CD4-positive, alpha-beta T cell treated with Interleukin-6 at 100 ng/mL for 8 hours (primary cell): ENCODE results near the gene KYNU.
"Not testable (repeated sequence)": the region's sequence is repeated elsewhere in the genome, so short reads cannot be mapped to it uniquely, and the experiment has no call there.

ENCODE experiments used
- DNase-seq: peaks from one replicate; pipeline ENCODE4 v3.0.0-alpha.2; 2020; ENCODE audit warnings: mixed read lengths, low spot score

The KYNU gene

DNA sequence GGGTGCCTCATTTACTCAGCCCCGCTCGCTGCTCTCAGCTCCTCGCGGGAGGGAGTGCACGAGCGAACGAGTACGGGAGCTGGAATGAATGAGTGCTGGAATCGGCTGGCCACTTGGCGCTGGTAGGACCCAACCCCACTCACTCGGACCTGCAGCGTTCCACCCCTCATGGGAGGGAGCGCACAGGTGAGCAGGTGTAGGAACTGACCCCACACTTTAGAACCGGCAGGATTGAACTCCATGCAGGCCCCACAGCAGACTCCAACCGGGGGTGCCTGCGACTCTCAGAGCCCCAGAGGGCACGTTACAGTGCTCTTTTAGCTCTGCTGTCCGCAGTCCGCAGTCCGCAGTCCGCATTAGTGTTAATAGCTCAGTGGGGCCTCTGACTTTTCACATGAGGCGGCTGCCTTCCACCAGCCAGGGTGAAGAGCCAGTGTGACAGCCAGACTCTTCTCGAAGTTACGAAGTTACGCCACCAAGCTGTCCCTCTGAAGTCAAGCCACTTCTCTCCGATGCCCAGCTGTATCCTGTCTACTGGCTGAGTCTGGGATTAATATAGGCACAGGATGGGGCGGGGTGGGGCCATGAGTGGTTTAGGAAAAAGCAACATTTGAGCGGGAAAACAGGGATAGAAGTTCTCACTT, 149.1 kb downstream of the KYNU start:
- DNase-seq = no peak

DNA sequence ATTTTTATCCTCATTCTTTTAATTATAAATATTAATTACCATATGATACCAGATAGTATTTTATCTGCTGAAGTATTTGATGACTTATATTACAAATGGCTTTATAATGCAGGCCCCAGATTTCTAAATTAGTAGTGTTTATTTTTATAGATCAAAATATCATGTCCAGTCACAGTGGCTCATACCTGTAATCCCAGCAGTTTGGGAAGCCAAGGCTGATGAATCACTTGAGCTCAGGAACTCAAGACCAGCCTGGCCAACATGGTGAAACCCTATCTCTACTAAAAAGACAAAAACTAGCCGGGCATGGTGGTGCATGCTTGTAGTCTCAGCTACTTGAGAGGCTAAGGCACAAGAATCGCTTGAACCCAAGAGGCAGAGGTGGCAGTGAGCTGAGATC, 151.7 kb downstream of the KYNU start:
- DNase-seq = no peak

DNA sequence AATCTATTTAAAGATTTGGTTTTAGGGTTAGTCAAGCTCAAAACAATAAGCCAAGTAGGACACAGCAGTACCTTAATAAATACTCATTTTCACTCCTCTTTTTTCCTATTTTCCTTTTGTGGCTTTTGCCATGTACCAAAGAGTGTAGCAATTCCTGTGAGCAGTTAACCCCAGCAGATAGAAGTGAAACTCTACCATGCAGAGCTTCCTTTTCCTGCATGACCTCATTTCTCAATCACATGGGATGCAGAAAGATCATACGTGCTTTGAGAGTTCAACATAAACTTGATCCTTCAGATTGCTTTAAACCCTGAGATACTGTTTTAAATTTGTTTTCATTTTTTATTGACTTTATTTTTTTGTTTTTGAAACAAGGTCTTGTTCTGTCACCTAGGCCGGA, 152.7 kb downstream of the KYNU start:
- DNase-seq = no peak

- DNase-seq = peak; percentile 74
Observed at GRCh38 chr2:143034292-143035074, 157.0 kb downstream of the KYNU start.

DNA sequence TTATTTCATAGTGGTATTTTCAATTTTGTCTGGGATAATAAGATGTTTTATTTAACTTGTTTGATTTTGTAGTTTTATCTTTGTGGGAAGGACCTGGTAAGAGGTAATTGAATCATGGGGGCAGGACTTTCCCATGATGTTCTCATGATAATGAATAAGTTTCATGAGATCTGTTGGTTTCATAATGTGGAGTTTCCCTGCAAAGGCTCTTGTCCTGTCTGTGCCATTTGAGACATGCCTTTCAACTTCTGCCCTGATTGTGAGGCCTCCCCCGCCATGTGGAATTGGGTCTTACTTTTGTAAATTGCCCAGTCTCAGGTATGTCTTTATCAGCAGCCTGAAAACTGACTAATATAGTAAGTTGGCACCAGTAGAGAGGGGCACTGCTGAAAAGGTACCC, 174.0 kb downstream of the KYNU start:
- no peak for DNase-seq

GRCh38 chr2:143053437-143053836, 176.0 kb downstream of the KYNU start:
- not testable (repeated sequence) for DNase-seq

DNA sequence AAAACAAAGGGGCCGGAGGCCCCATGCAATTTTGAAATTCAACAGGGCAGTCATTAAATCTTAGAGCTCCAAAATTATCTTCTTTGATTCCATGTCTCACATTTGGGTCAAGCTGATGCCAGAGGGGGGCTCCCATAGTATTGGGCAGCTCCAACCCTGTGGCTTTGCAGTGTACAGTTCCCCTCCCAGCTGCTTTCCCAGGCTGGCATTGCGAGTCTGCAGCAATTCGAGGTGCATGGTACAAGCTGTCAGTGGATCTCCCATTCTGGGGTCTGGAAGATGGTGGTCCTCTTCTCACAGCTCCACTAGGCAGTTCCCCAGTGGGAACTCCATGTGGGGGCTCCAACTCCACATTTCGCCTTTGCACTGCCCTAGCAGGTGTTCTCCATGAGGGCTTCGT, 179.1 kb downstream of the KYNU start:
- no peak for DNase-seq

- no peak for DNase-seq
Observed at GRCh38 chr2:143058851-143059250, 181.4 kb downstream of the KYNU start.

DNA sequence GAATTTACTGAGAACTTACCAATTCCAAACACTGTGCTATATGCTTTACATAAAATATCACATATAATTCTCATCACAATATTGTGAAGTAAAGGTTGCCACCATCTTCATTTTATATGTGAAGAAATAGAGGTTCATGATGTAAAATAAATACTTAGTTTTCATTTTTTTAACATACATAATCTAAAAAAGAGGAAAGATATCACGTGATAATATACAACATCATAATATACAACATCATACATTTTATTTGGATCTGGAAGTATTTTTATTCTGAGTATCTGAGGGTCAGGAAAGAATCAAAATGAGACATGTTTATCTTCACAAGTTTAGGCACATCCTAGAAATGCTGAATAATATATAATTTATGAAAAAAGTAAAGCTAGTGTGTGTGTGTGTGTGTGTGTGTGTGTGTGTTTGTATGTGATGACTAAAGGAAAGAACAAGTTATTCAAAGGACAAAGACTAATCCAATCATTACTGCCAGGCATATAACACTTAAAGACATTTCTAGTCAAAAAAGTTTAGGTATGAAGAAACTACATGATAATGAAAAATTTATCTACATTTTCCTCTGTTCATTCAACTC, 186.2 kb downstream of the KYNU start:
- DNase-seq = no peak

- no peak for DNase-seq
Observed at GRCh38 chr2:143068094-143068493, 190.6 kb downstream of the KYNU start.

GRCh38 chr2:143068509-143068908, 191.0 kb downstream of the KYNU start:
- no peak for DNase-seq

DNA sequence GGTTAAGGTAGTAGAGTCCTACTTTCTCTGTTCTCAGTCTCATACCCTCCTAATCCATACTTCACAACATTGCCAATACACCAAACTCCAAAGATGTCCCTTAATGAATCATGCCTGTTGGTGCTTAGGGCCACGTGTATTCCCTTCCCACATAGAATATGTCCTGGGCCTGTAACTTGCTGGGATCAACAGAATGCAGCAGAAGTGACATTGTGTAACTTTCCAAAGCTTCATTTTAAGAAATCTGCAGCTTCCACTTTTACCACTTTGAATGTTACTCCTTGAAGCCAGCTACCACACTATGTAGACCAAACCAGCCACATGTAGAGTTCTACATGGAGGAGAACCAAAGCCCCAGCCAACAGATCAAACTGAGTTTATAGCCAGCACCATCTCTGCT, 193.2 kb downstream of the KYNU start:
- DNase-seq = no peak

DNA sequence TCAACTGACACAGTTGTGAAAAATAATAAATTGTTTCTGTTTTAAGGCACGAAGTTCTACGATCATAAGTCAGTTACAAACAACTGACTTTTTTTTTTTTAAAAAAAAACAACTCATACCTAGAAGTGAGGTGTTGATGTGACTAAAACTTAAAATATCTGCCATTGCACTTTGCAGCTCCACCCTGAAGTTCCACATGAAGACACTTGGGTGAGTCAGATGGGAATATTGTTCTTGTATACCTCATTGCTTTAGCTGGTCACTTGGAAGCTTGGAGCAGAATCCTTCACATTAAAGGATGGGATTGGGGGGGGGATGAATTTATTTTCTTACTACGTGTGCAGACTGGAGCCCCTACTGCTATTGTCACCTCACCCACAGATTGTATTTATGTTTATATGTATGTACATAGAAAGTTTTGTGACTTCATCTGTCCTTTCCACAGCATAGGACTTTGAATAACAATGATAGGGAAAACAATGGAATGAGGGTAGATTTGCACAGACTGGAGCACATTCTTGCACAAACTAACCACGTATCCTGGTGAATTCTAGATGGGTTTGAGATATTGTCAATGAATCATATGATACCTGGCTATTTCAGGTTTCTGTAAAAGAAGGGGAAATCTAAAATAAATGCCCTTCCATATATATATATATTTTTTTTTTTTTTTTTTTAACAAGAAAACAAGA, 193.9 kb downstream of the KYNU start:
- DNase-seq = no peak

- DNase-seq = not testable (repeated sequence)
Observed at GRCh38 chr2:143074913-143075312, 197.4 kb downstream of the KYNU start.

DNA sequence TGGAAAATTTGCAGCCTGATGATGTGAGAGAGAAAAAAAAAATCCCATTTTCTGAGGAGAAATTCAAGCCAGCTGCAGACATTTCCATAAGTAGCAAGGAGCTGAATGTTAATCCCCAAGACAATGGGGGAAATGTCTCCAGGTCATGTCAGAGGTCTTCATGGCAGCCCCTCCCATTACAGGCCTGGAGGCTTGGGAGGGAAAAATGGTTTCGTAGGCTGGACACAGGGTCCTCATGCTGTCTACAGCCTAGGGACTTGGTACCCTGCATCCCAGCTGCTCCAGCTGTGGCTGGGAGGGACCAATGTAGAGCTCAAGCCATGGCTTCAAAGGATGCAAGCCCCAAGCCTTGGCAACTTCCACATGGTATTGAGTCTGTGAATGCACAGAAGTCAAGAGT, 198.2 kb downstream of the KYNU start:
- DNase-seq = no peak

DNA sequence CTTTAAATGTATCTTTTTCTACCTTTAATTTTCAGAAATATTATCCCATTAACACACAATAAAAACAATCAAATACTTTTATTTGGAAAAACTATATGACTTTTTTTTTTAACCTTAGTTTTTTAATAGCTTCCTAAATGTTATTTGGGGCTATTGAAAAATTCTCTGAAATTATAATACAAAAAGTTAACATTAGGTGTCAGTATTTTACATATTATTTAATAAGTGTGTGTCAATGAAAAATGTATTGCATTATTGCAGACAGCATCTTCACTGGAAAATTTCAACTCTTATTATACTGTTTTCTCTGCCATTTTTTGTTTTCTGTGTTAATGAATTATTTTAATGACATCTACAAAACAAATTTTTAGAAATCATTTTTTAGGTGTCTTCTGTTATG, 200.6 kb downstream of the KYNU start:
- DNase-seq = no peak

DNA sequence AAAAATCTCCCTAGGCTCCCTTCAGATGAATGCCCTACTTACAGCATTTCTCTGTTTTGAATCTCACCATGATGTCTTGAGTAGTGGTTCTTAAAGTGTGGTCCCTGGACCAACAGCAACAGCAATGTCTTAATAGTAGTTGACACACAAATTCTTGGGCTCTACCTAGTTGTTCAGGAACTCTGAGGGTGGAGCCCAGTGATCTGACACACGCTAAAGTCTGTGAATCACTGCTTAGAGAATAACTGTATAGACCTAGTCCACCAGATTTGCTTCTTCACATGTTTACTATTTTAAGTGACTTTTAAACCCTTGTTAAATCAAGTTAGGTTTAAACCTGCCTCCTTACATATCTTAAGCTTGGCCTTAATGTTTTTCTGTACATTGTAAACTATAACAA, 204.2 kb downstream of the KYNU start:
- no peak for DNase-seq

- peak; percentile 2 for DNase-seq
Observed at GRCh38 chr2:143083636-143084035, 206.2 kb downstream of the KYNU start.

DNA sequence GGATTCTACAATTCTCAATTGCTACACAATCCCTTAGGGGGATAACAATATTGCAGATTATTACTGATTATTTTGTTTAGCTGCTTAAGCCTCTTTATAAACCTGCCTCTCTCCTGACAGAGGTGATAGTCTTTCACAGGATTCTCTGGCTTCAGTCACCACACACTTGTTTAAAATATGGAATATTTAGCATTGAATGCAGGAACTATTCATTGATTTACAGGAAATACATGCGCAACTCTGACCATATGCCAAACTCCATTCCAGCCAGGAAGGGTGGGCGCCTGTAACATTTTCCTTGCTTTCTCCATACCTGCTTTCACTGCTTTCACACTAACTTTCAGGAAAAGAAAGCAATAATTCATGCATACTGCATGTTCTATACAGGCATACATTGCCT, 207.0 kb downstream of the KYNU start:
- no peak for DNase-seq

GRCh38 chr2:143085125-143085784, 207.8 kb downstream of the KYNU start:
- no peak for DNase-seq

DNA sequence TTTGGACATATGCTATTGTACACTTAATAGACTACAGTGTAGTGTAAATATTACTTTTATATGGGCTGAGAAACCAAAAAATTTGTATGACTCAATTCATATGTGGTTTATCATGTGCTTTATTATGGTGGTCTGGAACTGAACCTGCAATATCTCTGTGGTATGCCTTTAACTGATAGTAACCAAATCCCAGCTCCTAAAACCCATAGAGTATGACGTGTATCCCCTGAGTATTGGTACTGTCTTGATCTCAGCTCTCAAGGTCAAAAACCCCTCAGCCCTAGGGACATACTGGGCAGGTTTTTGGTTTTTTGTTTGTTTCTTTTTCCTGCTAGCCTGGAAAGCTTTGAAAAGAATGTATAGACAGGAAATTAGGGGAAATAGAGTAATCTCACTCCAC, 209.6 kb downstream of the KYNU start:
- no peak for DNase-seq

- no peak for DNase-seq
Observed at GRCh38 chr2:143088388-143088787, 210.9 kb downstream of the KYNU start.
